ENCODE data around the gene WWTR1.

DNA sequence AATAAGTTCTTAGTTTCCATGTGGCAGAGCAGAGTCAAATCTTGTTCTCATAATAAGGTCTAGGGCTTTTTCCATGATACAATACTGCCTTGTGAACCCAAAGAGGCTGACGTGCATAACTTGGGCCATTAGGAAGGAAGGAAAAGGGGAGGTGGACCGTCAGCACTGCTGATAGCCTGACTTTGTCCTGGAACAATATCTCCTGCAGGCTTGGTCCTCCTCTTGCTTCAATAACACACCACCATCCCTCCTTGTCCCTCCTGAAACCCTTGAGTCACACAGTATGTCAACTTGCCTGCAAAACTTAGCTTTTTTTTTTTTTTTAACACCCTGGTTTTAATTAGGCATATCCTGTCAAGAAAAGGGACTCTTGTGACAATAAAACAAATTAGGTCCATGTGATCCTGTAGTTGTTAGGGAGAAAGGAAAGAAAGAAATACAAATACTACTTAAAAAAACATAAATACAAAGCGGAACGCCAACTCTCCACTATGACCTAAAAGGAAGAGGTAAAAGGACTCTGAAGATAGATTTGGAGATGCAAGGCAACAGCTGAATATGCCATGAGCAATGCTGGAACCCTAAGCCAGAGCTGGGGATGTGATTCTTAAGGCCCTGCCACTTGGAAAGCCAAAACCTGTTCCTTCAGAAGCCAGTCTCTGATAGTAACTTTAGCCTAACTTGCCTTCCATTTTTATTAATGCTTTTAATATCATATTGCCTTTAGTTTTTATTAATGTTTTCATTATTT is 67.0 kb downstream of the WWTR1 start:
- TF ChIP-seq, protein P1, sequence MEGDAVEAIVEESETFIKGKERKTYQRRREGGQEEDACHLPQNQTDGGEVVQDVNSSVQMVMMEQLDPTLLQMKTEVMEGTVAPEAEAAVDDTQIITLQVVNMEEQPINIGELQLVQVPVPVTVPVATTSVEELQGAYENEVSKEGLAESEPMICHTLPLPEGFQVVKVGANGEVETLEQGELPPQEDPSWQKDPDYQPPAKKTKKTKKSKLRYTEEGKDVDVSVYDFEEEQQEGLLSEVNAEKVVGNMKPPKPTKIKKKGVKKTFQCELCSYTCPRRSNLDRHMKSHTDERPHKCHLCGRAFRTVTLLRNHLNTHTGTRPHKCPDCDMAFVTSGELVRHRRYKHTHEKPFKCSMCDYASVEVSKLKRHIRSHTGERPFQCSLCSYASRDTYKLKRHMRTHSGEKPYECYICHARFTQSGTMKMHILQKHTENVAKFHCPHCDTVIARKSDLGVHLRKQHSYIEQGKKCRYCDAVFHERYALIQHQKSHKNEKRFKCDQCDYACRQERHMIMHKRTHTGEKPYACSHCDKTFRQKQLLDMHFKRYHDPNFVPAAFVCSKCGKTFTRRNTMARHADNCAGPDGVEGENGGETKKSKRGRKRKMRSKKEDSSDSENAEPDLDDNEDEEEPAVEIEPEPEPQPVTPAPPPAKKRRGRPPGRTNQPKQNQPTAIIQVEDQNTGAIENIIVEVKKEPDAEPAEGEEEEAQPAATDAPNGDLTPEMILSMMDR (IDR thresholded peaks at IDR 0.05; ENCODE audit: extremely low read depth in 1 of 2, insufficient read depth in 1 of 2, low read depth in 1 of 2, low read length in 2 of 2): no peak
- no peak for TF ChIP-seq POLR2AphosphoS5 (IDR thresholded peaks at IDR 0.05; ENCODE audit: insufficient read depth, low read depth, low read length)
- TF ChIP-seq EZH2 (IDR thresholded peaks at IDR 0.05; ENCODE audit: borderline replicate concordance, low read depth, low read length, severe bottlenecking): no peak
- TF ChIP-seq POLR2A (IDR thresholded peaks at IDR 0.05; ENCODE audit: low read depth, low read length): no peak
